ENCODE measurements around the gene MOCS3.

DNA sequence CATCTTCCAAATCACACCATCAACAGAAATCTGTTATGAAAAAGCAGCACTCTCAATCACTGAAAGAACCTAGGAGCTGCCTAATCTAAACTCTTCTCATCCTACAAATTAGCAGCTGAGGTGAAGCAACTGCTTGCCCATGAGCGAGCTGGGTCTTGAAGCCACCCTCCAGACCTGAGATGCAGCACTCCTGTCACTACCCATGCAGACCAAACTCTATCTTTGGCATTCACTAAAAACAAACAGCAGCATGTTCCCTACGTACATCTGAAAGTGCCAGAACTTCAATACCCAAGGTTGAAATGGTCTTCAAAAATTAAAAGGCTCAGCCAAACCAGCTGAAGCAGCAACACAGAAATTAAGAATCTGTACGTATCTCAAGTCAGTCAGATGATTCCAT is 41.7 kb upstream of the MOCS3 start:
- TF ChIP-seq POLR2A (IDR thresholded peaks at IDR 0.05) (no peak), POLR2AphosphoS5 (IDR thresholded peaks at IDR 0.05) (no peak)
- TF ChIP-seq, protein P1, sequence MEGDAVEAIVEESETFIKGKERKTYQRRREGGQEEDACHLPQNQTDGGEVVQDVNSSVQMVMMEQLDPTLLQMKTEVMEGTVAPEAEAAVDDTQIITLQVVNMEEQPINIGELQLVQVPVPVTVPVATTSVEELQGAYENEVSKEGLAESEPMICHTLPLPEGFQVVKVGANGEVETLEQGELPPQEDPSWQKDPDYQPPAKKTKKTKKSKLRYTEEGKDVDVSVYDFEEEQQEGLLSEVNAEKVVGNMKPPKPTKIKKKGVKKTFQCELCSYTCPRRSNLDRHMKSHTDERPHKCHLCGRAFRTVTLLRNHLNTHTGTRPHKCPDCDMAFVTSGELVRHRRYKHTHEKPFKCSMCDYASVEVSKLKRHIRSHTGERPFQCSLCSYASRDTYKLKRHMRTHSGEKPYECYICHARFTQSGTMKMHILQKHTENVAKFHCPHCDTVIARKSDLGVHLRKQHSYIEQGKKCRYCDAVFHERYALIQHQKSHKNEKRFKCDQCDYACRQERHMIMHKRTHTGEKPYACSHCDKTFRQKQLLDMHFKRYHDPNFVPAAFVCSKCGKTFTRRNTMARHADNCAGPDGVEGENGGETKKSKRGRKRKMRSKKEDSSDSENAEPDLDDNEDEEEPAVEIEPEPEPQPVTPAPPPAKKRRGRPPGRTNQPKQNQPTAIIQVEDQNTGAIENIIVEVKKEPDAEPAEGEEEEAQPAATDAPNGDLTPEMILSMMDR (IDR thresholded peaks at IDR 0.05): no peak
